K562 (cell line): ENCODE measurements around the gene TOR1A. TPM values are rescaled to one million over a fixed set of nuclear protein-coding genes. Genes with fewer than 3 reads are reported as not detected.

ENCODE experiments used
- ATAC-seq: fragments of 200-7000 bp; cut with Tn5 transposase; 3 replicates; pipeline ENCODE4 v1.9.1; 2020; ENCODE audit warnings: moderate library complexity
- BruUV-seq: library from RNA; stranded (reverse); fragments of 400-500 nt; replicated peaks from 2 replicates; lab custom pipeline; 2021; lab: Mats Ljungman, UMichigan
- CTCF ChIA-PET: fragments of 300-600 bp; formaldehyde crosslinking; extraction: SDS; loops from one replicate; lab custom pipeline; 2021; ENCODE audit warnings: low intra/inter-chr PET ratio; lab: Yijun Ruan, JAX
- POLR2A ChIA-PET: fragments of 300-600, 350-650 bp; sonication (Branson Sonifier 250); formaldehyde crosslinking; extraction: SDS; loops from one replicate; lab custom pipeline; 2021; ENCODE audit warnings: antibody characterized with exemption, inconsistent platforms; lab: Yijun Ruan, JAX
- DNase-seq, 4 experiments: peaks; one replicate each; pipeline versions ENCODE4 v3.0.0 to v3.0.0-alpha.2; 2011 to 2018; ENCODE audit warnings: low spot score in 3 of 4, mixed read lengths in 3 of 4; ENCODE audit errors: extremely low read depth in 1 of 4
- FAIRE-seq: peaks from 2 replicates; lab custom pipeline; 2011; peaks lifted over from hg19 to GRCh38; lab: Jason Lieb, UNC
- H2AFZ ChIP-seq: 2 replicates; pipeline ENCODE4 v1.6.0; 2011; ENCODE audit warnings: low read depth, low read length, control low read depth, inconsistent platforms
- H3K27ac ChIP-seq: fragments of 200-600 bp; 3 replicates; pipeline ENCODE4 v1.8.0; 2011; ENCODE audit warnings: low read depth, mild to moderate bottlenecking, control low read depth, inconsistent platforms, low read length, moderate library complexity, mixed read lengths; ENCODE audit errors: extremely low read depth
- H3K27me3 ChIP-seq, 2 experiments: fragments of 300-600 bp in 1 of 2; 2 replicates in 1 of 2; 3 replicates in 1 of 2; pipeline versions ENCODE4 v1.6.0 to v1.8.0; 2011; ENCODE audit warnings: inconsistent platforms in 2 of 2, low read length in 2 of 2, mild to moderate bottlenecking in 1 of 2, mixed read lengths in 1 of 2, moderate library complexity in 1 of 2; ENCODE audit not compliant: control insufficient read depth in 2 of 2, insufficient read depth in 2 of 2
- H3K36me3 ChIP-seq: fragments of 300-600 bp; 3 replicates; pipeline ENCODE4 v1.8.0; 2011; ENCODE audit warnings: mild to moderate bottlenecking, low read length, inconsistent platforms; ENCODE audit not compliant: control insufficient read depth, insufficient read depth
- H3K4me1 ChIP-seq, 2 experiments: fragments of 200-600 bp in 1 of 2; replicated peaks in 1 of 2; 2 replicates in 1 of 2; 3 replicates in 1 of 2; pipeline versions ENCODE4 v1.5.1 to v1.8.0; 2011; ENCODE audit warnings: inconsistent platforms in 2 of 2, low read length in 2 of 2, mild to moderate bottlenecking in 1 of 2, mixed read lengths in 1 of 2, moderate library complexity in 1 of 2; ENCODE audit not compliant: control insufficient read depth in 2 of 2, insufficient read depth in 2 of 2
- H3K4me2 ChIP-seq: 2 replicates; pipeline ENCODE4 v1.6.1; 2011; ENCODE audit warnings: low read length, control low read depth, inconsistent platforms, mixed read lengths; ENCODE audit not compliant: insufficient read depth
- H3K4me3 ChIP-seq: fragments of 200-600 bp; sonication (generic), shearing (Covaris generic); 2 replicates; pipeline ENCODE4 v1.5.1; 2016; ENCODE audit warnings: control low read depth, inconsistent platforms
- H3K79me2 ChIP-seq: fragments of 200-600 bp; 3 replicates; pipeline ENCODE4 v1.8.0; 2011; ENCODE audit warnings: low read length, inconsistent platforms; ENCODE audit not compliant: control insufficient read depth, insufficient read depth
- H3K9ac ChIP-seq, 2 experiments: 2 replicates each; pipeline versions ENCODE4 v1.6.0 to v1.6.1; 2011; ENCODE audit warnings: low read depth in 2 of 2, low read length in 2 of 2, control low read depth in 1 of 2, inconsistent platforms in 1 of 2, mild to moderate bottlenecking in 1 of 2, mixed read lengths in 1 of 2; ENCODE audit not compliant: insufficient read depth in 1 of 2
- H3K9me1 ChIP-seq: one replicate; pipeline ENCODE4 v1.6.0; 2011; ENCODE audit warnings: inconsistent platforms, mild to moderate bottlenecking, low read length, moderate library complexity; ENCODE audit not compliant: control insufficient read depth, insufficient read depth
- H3K9me3 ChIP-seq: replicated peaks from 2 replicates; pipeline ENCODE4 v1.5.1; 2011; ENCODE audit warnings: low read depth, low read length, inconsistent platforms; ENCODE audit not compliant: control insufficient read depth, insufficient read depth
- H4K20me1 ChIP-seq: replicated peaks from 2 replicates; pipeline ENCODE4 v1.6.1; 2011; ENCODE audit warnings: low read length, inconsistent platforms, mixed read lengths; ENCODE audit not compliant: control insufficient read depth, insufficient read depth
- BRCA1 ChIP-seq, 2 experiments: fragments of 450-650 bp in 1 of 2; sonication (generic) in 1 of 2; formaldehyde crosslinking in 1 of 2; IDR thresholded peaks; 2 replicates each; pipeline versions ENCODE4 v1.5.0 to v1.6.1; 2017 to 2020; ENCODE audit warnings: mild to moderate bottlenecking in 1 of 2, missing genetic modification reagents in 1 of 2
- MCM5 ChIP-seq: fragments of 450-650 bp; IDR thresholded peaks from 2 replicates; pipeline ENCODE4 v1.6.1; 2016; ENCODE audit warnings: low read depth
- MCM7 ChIP-seq, 2 experiments: fragments of 450-650 bp; IDR thresholded peaks; 2 replicates each; pipeline ENCODE4 v1.6.1; 2016 to 2018
- NCOA6 ChIP-seq: fragments of 450-650 bp; IDR thresholded peaks from 2 replicates; pipeline ENCODE4 v1.6.1; 2017; ENCODE audit warnings: mild to moderate bottlenecking
- SMARCC2 ChIP-seq: fragments of 450-650 bp; IDR thresholded peaks from 2 replicates; pipeline ENCODE4 v1.6.1; 2017; ENCODE audit warnings: antibody characterized with exemption, moderate library complexity, mild to moderate bottlenecking, low read depth
- ZNF707 ChIP-seq: fragments of 250-450 bp; sonication (Bioruptor Pico); conservative IDR thresholded peaks from 2 replicates; pipeline ENCODE4 v1.8.0; 2022; ENCODE audit warnings: inconsistent platforms, mild to moderate bottlenecking, moderate library complexity
- WGBS: fragments of 100-300 bp; shearing (Covaris generic); methylation state at CpG from one replicate; pipeline ENCODE4 v1.1.6; 2016; ENCODE audit warnings: low coverage, mixed read lengths; ENCODE audit not compliant: insufficient coverage; ENCODE audit errors: missing lambda C conversion rate; 5-methylcytosine and 5-hydroxymethylcytosine counted together
- in situ Hi-C: fragments of 300-500 bp; cut with MboI; formaldehyde crosslinking; loops from 4 replicates; pipeline ENCODE4 v1.15.0; 2018; ENCODE audit warnings: inconsistent platforms, mixed read lengths
- intact Hi-C: fragments of 100-400 bp; cut with micrococcal nuclease; formaldehyde crosslinking; loops from 2 replicates; pipeline ENCODE4 v1.14.2; 2022
- polyA plus RNA-seq, 8 experiments: library from polyadenylated mRNA; depleted of rRNA in 4 of 8; stranded (reverse) in 5 of 8; unstranded in 3 of 8; fragments of >200 nt; fragmentation: Nextera tagmentation in 2 of 8; fragmentation: Illumina TruSeq in 1 of 8; extraction: Ambion mirVana in 2 of 8; extraction: Trizol in 1 of 8; gene quantifications; 2 replicates each; pipeline versions ENCODE4 v1.2.1 to v1.2.3, GENCODE V29; 2011 to 2014; ENCODE audit warnings: inconsistent platforms in 1 of 8, missing spikeins in 1 of 8
- total RNA-seq, 7 experiments: library from RNA; depleted of rRNA in 6 of 7; stranded (reverse); fragments of >200 nt in 6 of 7; fragmentation: Illumina TruSeq in 2 of 7; extraction: Trizol in 2 of 7; gene quantifications; 2 replicates each; pipeline versions ENCODE4 v1.2.1 to v1.2.3, GENCODE V29; 2011 to 2021; ENCODE audit warnings: low replicate concordance in 1 of 7
- TF ChIP-seq, protein P1 (sequence below): fragments of 250-450 bp; sonication (Bioruptor Pico); IDR thresholded peaks from 2 replicates; pipeline ENCODE4 v1.4.0; 2020; ENCODE audit warnings: mild to moderate bottlenecking, moderate library complexity

The TOR1A gene
- total and polyA plus RNA-seq, 9 of the 15 experiments (the other 6 are each of a cell fraction or from before 2014, with no cell fraction given), result 4.5 to 85.8 (median 51.3) TPM

DNA sequence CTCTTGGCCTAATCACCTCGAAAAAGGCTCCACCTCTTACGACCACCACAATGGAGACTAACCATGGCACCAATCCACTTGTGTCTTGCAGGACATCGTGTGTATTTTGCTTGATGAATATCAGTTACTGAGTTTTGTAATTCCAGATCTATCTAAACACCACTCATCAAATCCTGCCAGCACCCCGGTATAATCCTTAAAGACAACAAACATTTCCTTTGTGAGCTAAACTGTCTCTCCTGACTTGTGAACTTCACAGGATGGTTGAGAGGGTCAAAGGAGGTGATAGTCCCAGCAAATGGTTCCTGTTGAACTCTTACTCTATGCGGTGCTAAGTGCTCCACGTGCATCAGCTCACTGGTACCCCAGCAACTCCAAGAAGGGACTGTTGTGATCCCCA is 25.0 kb downstream of the TOR1A start:
- in situ Hi-C loops (loop anchor here (10.0 to 25.0 kb wide), 2 partner anchors 634 to 1512 kb away; partner anchors contain the start of genes GOLGA2 and SWI5), intact Hi-C loops (no loop called here)
- peaks cover 21 to 28% of the 10 kb centered on the region in 2 experiments for H3K27me3 ChIP-seq
- WGBS, result 19% methylated on average over 6 of the region's 6 CpGs
- H3K4me2 ChIP-seq, result no peak overlapping the region
- no peak overlapping the region for H2AFZ ChIP-seq
- H3K9ac ChIP-seq, result no peak overlapping the region
- no peak overlapping the region for H3K27ac ChIP-seq
- POLR2A ChIA-PET, result interaction anchor here (0.8 to 1.1 kb wide), 2 partner anchors 8 to 70 kb away, joined by 3 read pairs; no protein-coding TSS in a partner anchor
- no peak for ATAC-seq
- H3K9me3 ChIP-seq, result no peaks in the 10 kb centered on the region
- H3K4me1 ChIP-seq, result peaks cover 5 to 19% of the 10 kb centered on the region in 2 experiments; a peak in 4 of 5 replicates
- CTCF ChIA-PET, result no interaction called here
- TF ChIP-seq NCOA6, result no peak
- TF ChIP-seq BRCA1 (IDR thresholded peaks at IDR 0.05), result no peak
- no peak for TF ChIP-seq BRCA1 (CRISPR knock-in tag; IDR thresholded peaks at IDR 0.05)
- no peak for TF ChIP-seq SMARCC2
- no peak for TF ChIP-seq MCM5
- no peak for TF ChIP-seq MCM7 (IDR thresholded peaks at IDR 0.05)
- TF ChIP-seq ZNF707 (CRISPR knock-in tag), result no peak
- TF ChIP-seq, protein P1, sequence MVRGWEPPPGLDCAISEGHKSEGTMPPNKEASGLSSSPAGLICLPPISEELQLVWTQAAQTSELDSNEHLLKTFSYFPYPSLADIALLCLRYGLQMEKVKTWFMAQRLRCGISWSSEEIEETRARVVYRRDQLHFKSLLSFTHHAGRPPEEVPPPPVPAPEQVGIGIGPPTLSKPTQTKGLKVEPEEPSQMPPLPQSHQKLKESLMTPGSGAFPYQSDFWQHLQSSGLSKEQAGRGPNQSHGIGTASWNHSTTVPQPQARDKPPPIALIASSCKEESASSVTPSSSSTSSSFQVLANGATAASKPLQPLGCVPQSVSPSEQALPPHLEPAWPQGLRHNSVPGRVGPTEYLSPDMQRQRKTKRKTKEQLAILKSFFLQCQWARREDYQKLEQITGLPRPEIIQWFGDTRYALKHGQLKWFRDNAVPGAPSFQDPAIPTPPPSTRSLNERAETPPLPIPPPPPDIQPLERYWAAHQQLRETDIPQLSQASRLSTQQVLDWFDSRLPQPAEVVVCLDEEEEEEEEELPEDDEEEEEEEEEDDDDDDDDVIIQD (CRISPR knock-in tag), result no peak
- TF ChIP-seq, all 486 proteins: peak for 0
- Histone ChIP-seq H3K36me3 (peaks cover under 1% of the 10 kb centered on the region; the same call in 1 of the 3 replicates), H4K20me1 (peaks cover 6% of the 10 kb centered on the region; the same call in 1 of the 2 replicates), H3K9me1 (no peaks in the 10 kb centered on the region), H3K4me3 (no peak overlapping the region), H3K79me2 (peaks cover 6% of the 10 kb centered on the region)
- BruUV-seq, result no TSS peak
- no peak for DNase-seq
- FAIRE-seq, result no peak
